Measurements from ENCODE around the gene DUSP9.

DNA sequence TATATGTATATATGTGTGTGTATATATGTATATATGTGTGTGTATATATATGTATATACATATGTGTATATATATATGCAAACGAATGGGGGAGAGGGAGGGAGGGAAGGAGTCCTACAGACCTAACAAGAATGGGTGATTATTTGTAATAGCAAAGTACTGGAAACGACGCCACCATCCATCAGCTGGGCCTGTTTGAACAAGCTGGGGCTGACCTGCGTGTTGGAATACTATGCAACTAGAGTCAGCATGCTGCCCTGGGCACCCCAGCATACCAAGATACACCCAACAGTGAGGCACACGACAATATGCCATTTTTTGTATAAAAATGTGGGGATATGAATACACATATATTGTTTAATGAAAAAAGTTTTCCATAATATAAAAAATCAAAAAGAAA is 26.4 kb upstream of the DUSP9 start:
- TF ChIP-seq EZH2 (IDR thresholded peaks at IDR 0.05; ENCODE audit: low read length) = no peak
- TF ChIP-seq, protein P1, sequence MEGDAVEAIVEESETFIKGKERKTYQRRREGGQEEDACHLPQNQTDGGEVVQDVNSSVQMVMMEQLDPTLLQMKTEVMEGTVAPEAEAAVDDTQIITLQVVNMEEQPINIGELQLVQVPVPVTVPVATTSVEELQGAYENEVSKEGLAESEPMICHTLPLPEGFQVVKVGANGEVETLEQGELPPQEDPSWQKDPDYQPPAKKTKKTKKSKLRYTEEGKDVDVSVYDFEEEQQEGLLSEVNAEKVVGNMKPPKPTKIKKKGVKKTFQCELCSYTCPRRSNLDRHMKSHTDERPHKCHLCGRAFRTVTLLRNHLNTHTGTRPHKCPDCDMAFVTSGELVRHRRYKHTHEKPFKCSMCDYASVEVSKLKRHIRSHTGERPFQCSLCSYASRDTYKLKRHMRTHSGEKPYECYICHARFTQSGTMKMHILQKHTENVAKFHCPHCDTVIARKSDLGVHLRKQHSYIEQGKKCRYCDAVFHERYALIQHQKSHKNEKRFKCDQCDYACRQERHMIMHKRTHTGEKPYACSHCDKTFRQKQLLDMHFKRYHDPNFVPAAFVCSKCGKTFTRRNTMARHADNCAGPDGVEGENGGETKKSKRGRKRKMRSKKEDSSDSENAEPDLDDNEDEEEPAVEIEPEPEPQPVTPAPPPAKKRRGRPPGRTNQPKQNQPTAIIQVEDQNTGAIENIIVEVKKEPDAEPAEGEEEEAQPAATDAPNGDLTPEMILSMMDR (optimal IDR thresholded peaks at IDR 0.05 in 1 of 3, IDR thresholded peaks at IDR 0.05 in 1 of 3, conservative IDR thresholded peaks at IDR 0.05 in 1 of 3; ENCODE audit: extremely low read depth in 1 of 3, insufficient read depth in 2 of 3, low read length in 3 of 3) = no peak

All from keratinocyte (primary cell).